Muscle of leg (tissue), 11 donors: ENCODE measurements around the gene TRANK1. TPM values are rescaled to one million over a fixed set of nuclear protein-coding genes. Genes with fewer than 3 reads are reported as not detected.

Experiments used
- DNase-seq: peaks from one replicate; pipeline ENCODE4 v3.0.0; 2013
- H3K27ac ChIP-seq: one replicate; pipeline ENCODE4 v1.5.1; 2013; ENCODE audit warnings: mild to moderate bottlenecking, low read length, control low read depth
- H3K27me3 ChIP-seq: one replicate; pipeline ENCODE4 v1.6.1; 2013; ENCODE audit warnings: low read length; ENCODE audit not compliant: control insufficient read depth, insufficient read depth
- H3K36me3 ChIP-seq: one replicate; pipeline ENCODE4 v1.6.1; 2013; ENCODE audit warnings: low read length; ENCODE audit not compliant: control insufficient read depth, insufficient read depth
- H3K4me1 ChIP-seq: one replicate; pipeline ENCODE4 v1.6.1; 2013; ENCODE audit warnings: low read length; ENCODE audit not compliant: control insufficient read depth, insufficient read depth
- H3K4me3 ChIP-seq: one replicate; pipeline ENCODE4 v1.5.1; 2013; ENCODE audit warnings: low read length, control low read depth
- H3K9me3 ChIP-seq: replicated peaks from 2 replicates; pipeline ENCODE4 v1.6.1; 2013; ENCODE audit warnings: low read depth, low read length; ENCODE audit not compliant: control insufficient read depth
- WGBS: methylation state at CpG from one replicate; pipeline ENCODE4 v1.1.5; 2013; ENCODE audit warnings: missing lambda C conversion rate; ENCODE audit not compliant: insufficient coverage; 5-methylcytosine and 5-hydroxymethylcytosine counted together
- polyA plus RNA-seq, 8 donors: library from polyadenylated mRNA; unstranded; fragments of 120-200 nt; gene quantifications; one replicate each; pipeline versions ENCODE4 v1.2.1 to v1.2.3, GENCODE V29; 2013; ENCODE audit warnings: inconsistent platforms in 1 of 8, low replicate concordance in 1 of 8; ENCODE audit not compliant: insufficient read length in 8 of 8, insufficient read depth in 1 of 8
- total RNA-seq: library from RNA; stranded (reverse); fragments of 120-200 nt; gene quantifications from one replicate; pipeline ENCODE4 v1.2.4, GENCODE V29; 2013

Gene TRANK1
- total and polyA plus RNA-seq, 9 donors = 3.7 to 6.2 (median 4.5) TPM

GRCh38 chr3:36824443-36824842 lies 120.4 kb downstream of the TRANK1 start:
- DNase-seq = no peak

GRCh38 chr3:36823806-36824205 lies 121.0 kb downstream of the TRANK1 start:
- Histone ChIP-seq H3K36me3 (peaks cover 13% of the 10 kb centered on the region), H3K4me1 (no peaks in the 10 kb centered on the region), H3K9me3 (no peaks in the 10 kb centered on the region), H3K27me3 (no peaks in the 10 kb centered on the region), H3K27ac (no peak overlapping the region), H3K4me3 (no peak overlapping the region)
- DNase-seq = no peak
- WGBS = 67% methylated on average over 3 of the region's 3 CpGs

More at GRCh38 chr3:36824443-36824842, 120.4 kb downstream of the TRANK1 start:
- H3K36me3 ChIP-seq = peaks cover 16% of the 10 kb centered on the region
- H3K9me3 ChIP-seq = no peaks in the 10 kb centered on the region
- H3K4me3 ChIP-seq = no peak overlapping the region
- no peaks in the 10 kb centered on the region for H3K27me3 ChIP-seq
- WGBS = 100% methylated on average over 3 of the region's 4 CpGs
- H3K27ac ChIP-seq = no peak overlapping the region
- H3K4me1 ChIP-seq = no peaks in the 10 kb centered on the region

- no peak for DNase-seq
- no peaks in the 10 kb centered on the region for H3K9me3 ChIP-seq
- no peaks in the 10 kb centered on the region for H3K27me3 ChIP-seq
- WGBS = 76% methylated on average over 2 of the region's 3 CpGs
- no peak overlapping the region for H3K27ac ChIP-seq
- H3K4me3 ChIP-seq = no peak overlapping the region
- peaks cover 6% of the 10 kb centered on the region for H3K4me1 ChIP-seq
- H3K36me3 ChIP-seq = no peaks in the 10 kb centered on the region
Observed at GRCh38 chr3:36820083-36820482, 124.8 kb downstream of the TRANK1 start.

GRCh38 chr3:36817806-36818533 lies 126.9 kb downstream of the TRANK1 start:
- WGBS = 34% methylated on average over 3 of the region's 6 CpGs

GRCh38 chr3:36815375-36815774 lies 129.5 kb downstream of the TRANK1 start:
- DNase-seq = no peak
- H3K9me3 ChIP-seq = no peaks in the 10 kb centered on the region
- WGBS = 79% methylated on average over 8 of the region's 9 CpGs
- no peaks in the 10 kb centered on the region for H3K27me3 ChIP-seq
- H3K4me3 ChIP-seq = no peak overlapping the region
- H3K27ac ChIP-seq = no peak overlapping the region
- peaks cover 14% of the 10 kb centered on the region for H3K4me1 ChIP-seq
- H3K36me3 ChIP-seq = no peaks in the 10 kb centered on the region

More at GRCh38 chr3:36817806-36818533, 126.9 kb downstream of the TRANK1 start:
- no peak for DNase-seq
- Histone ChIP-seq H3K36me3 (no peaks in the 10 kb centered on the region), H3K4me3 (no peak overlapping the region), H3K27ac (no peak overlapping the region), H3K4me1 (peaks cover 14% of the 10 kb centered on the region), H3K27me3 (no peaks in the 10 kb centered on the region), H3K9me3 (no peaks in the 10 kb centered on the region)

- no peaks in the 10 kb centered on the region for H3K27me3 ChIP-seq
Observed at GRCh38 chr3:36814776-36815175, 130.1 kb downstream of the TRANK1 start.

GRCh38 chr3:36814066-36814717 lies 130.7 kb downstream of the TRANK1 start:
- DNase-seq = peak; percentile 20
- Histone ChIP-seq H3K27ac (no peak overlapping the region), H3K4me1 (peaks cover 14% of the 10 kb centered on the region)

More at GRCh38 chr3:36814776-36815175, 130.1 kb downstream of the TRANK1 start:
- Histone ChIP-seq H3K9me3 (no peaks in the 10 kb centered on the region), H3K36me3 (no peaks in the 10 kb centered on the region), H3K4me3 (no peak overlapping the region), H3K4me1 (peaks cover 14% of the 10 kb centered on the region), H3K27ac (no peak overlapping the region)
- DNase-seq = no peak
- 48% methylated on average over 3 of the region's 4 CpGs for WGBS

GRCh38 chr3:36813305-36813704 lies 131.5 kb downstream of the TRANK1 start:
- WGBS = 76% methylated on average over 6 of the region's 6 CpGs
- H3K4me3 ChIP-seq = no peak overlapping the region
- H3K27ac ChIP-seq = no peak overlapping the region
- peaks cover 14% of the 10 kb centered on the region for H3K4me1 ChIP-seq
- H3K9me3 ChIP-seq = no peaks in the 10 kb centered on the region
- no peak for DNase-seq
- no peaks in the 10 kb centered on the region for H3K36me3 ChIP-seq
- H3K27me3 ChIP-seq = no peaks in the 10 kb centered on the region

More at GRCh38 chr3:36814066-36814717, 130.7 kb downstream of the TRANK1 start:
- 37% methylated on average over 3 of the region's 7 CpGs for WGBS
- no peaks in the 10 kb centered on the region for H3K27me3 ChIP-seq
- no peak overlapping the region for H3K4me3 ChIP-seq
- H3K9me3 ChIP-seq = no peaks in the 10 kb centered on the region
- no peaks in the 10 kb centered on the region for H3K36me3 ChIP-seq

GRCh38 chr3:36812240-36812639 lies 132.6 kb downstream of the TRANK1 start:
- Histone ChIP-seq H3K4me1 (peaks cover 7% of the 10 kb centered on the region), H3K36me3 (no peaks in the 10 kb centered on the region), H3K9me3 (no peaks in the 10 kb centered on the region), H3K27ac (no peak overlapping the region), H3K4me3 (no peak overlapping the region), H3K27me3 (no peaks in the 10 kb centered on the region)
- 100% methylated on average over 1 of the region's 1 CpG for WGBS
- no peak for DNase-seq

- no peaks in the 10 kb centered on the region for H3K36me3 ChIP-seq
- H3K27ac ChIP-seq = no peak overlapping the region
- no CpG with 5 or more reads among the region's 2 CpGs for WGBS
- H3K4me3 ChIP-seq = no peak overlapping the region
- no peaks in the 10 kb centered on the region for H3K27me3 ChIP-seq
- H3K4me1 ChIP-seq = peaks cover 7% of the 10 kb centered on the region
- no peaks in the 10 kb centered on the region for H3K9me3 ChIP-seq
- no peak for DNase-seq
Observed at GRCh38 chr3:36811768-36812167, 133.1 kb downstream of the TRANK1 start.
